Right ventricle myocardium inferior (tissue), 1 donor: Measurements from ENCODE around the gene CRTAC1. TPM values are rescaled to one million over a fixed set of nuclear protein-coding genes. Genes with fewer than 3 reads are reported as not detected.
"Not testable (repeated sequence)": the region's sequence is repeated elsewhere in the genome, so short reads cannot be mapped to it uniquely, and the experiment has no call there.

ENCODE experiments used
- ATAC-seq: fragments of 200-7000 bp; cut with Tn5 transposase; one replicate; pipeline ENCODE4 v1.9.1; 2020; ENCODE audit warnings: mild to moderate bottlenecking, moderate library complexity
- DNase-seq: peaks from one replicate; pipeline ENCODE4 v3.0.0; 2021; ENCODE audit errors: missing footprints
- intact Hi-C: fragments of 100-400 bp; cut with DNase I; formaldehyde crosslinking; loops from one replicate; pipeline ENCODE4 v1.11.0; 2022
- total RNA-seq: library from RNA; stranded (reverse); fragmentation: NEBNext Ultra II Directional; extraction: Animal tissue kit (Norgen Biotek cat#: 25700); gene quantifications from one replicate; pipeline ENCODE4 v1.2.1, GENCODE V29; 2021
- donor health status: DM: no; HTN: yes; CAD: no; lungs with severe emphysema.

CRTAC1 gene
- total RNA-seq, 1 donor from 2014 or later, result 1.5 TPM

DNA sequence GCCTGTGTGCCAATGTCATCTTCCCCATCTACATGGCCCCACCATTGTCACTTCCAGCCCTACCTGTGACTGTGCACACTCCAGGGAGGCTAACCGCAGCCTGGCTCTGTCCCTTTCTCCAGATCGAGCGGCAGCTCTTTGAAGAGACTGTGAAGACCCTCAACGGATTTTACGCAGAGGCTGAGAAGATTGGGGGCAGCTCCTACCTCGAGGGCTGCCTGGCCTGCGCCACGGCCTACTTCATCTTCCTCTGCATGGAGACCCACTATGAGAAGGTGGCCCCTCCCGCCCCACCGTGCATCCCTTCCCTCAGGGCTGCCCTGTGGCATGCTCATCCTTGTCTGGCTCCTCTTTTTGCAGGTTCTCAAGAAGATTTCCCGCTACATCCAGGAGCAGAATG, 166.6 kb downstream of the CRTAC1 start:
- intact Hi-C loops, result no loop called here
- ATAC-seq, result no peak
- no peak for DNase-seq

- no peak for ATAC-seq
- intact Hi-C loops, result no loop called here
- no peak for DNase-seq
Measured at GRCh38 chr10:97861924-97862323, 168.5 kb downstream of the CRTAC1 start.

DNA sequence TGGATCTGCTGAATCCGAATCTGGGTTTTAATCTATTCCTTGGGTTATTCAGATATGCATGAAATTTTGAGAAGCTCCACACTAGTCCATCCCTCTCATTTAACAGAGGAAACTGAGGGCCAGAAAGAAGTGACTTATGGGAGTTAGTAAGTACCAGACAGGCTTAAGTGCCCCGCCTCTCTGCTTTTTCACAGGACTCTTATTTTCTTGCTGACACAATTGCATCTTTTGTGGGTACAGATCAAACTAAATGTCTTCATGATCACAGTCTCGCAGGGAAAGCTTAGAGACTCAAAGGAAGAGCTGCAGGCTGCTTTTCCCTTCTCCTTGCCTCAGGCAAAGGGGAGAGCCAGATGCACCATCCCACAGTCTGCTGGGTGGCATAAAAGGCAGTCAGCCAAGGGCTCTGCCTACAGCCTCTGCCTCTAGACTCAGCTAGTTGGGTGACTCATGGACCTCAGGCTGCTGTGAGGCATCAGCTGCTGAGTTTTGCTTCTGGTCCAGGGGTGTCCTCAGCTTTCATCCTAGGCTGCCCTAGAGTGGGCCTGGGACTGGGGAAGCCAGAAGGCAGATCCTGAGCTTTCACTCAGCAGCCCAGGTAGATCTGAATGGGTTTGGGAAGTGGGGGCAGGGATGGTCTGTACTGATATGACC, 169.2 kb downstream of the CRTAC1 start:
- DNase-seq (no peak), ATAC-seq (no peak)
- intact Hi-C loops, result no loop called here

DNA sequence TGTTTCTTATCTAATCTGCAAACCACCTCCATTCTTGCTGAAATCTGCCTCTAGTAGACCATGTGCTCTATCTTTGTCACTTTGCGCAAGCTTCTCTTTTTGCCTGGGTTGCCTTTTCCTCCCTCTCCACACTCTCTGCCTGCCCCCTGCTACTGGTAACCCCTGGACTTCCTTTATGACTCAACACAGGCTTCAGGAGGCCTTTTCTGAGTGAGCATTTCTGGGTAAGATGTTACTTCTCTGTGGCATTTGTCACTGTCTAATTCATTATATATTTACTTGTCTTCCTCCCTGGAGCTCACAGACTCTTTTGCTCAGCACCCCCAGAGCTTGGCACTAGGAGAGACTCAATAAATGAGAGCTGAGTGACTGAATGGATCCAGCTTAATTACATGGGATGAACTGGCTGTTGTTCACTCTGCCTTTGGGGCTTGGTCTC, 172.4 kb downstream of the CRTAC1 start:
- DNase-seq, result no peak
- intact Hi-C loops, result no loop called here
- no peak for ATAC-seq

DNA sequence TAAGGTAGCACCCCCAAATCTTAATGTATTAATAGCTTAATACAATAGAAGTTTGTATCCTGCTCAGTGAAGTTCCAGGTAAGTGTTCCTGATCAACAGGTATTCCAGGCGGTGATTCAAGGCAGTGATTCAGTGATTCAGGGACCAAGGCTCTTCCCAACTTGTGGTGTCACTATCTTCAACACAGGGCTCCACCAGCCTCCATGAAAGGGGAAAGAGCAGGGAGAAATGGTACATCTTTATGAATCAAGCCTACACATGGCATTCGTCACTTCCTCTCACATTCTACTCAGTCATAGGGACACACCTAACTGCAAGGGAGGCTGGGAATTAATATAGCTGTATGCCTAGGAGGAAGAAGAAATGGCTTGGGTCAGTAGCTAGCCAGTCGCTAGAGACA, 175.7 kb downstream of the CRTAC1 start:
- DNase-seq (no peak), ATAC-seq (no peak)
- intact Hi-C loops, result no loop called here

DNA sequence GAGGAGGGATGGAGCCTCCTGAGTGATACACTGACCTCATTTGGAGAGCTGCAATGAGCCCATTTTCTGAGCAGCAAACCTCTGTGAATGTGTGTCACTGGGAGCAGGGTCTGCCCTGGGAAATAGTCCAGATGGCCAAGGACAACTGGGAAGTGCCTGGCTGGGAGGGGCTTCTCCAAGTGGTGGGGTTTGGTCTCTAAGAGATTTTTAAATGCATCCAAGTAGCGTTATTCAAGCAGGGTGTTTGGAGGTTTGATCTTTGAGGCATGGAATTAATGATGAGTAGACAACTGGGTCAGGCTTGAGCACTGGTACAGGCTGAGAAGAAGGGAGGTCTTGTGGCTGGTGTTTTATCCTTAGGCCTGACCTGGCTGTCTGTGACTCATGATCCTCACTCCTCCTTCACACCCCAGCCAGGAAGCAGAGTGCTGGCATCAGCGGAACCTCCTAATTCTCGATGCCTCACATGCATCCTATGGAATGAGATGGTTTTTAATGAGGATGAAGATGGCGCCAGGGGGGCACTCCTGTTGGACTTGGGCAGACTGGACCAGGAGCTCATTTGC, 177.5 kb downstream of the CRTAC1 start:
- DNase-seq (no peak), ATAC-seq (no peak)
- intact Hi-C loops, result no loop called here

- no peak for ATAC-seq
- intact Hi-C loops, result no loop called here
- DNase-seq, result no peak
Measured at GRCh38 chr10:97852277-97852676, 178.1 kb downstream of the CRTAC1 start.

- no peak for ATAC-seq
- intact Hi-C loops, result no loop called here
- no peak for DNase-seq
Measured at GRCh38 chr10:97851341-97852001, 178.9 kb downstream of the CRTAC1 start.

- intact Hi-C loops, result no loop called here
- ATAC-seq, result no peak
- DNase-seq, result no peak
Measured at GRCh38 chr10:97850446-97850845, 180.0 kb downstream of the CRTAC1 start.

DNA sequence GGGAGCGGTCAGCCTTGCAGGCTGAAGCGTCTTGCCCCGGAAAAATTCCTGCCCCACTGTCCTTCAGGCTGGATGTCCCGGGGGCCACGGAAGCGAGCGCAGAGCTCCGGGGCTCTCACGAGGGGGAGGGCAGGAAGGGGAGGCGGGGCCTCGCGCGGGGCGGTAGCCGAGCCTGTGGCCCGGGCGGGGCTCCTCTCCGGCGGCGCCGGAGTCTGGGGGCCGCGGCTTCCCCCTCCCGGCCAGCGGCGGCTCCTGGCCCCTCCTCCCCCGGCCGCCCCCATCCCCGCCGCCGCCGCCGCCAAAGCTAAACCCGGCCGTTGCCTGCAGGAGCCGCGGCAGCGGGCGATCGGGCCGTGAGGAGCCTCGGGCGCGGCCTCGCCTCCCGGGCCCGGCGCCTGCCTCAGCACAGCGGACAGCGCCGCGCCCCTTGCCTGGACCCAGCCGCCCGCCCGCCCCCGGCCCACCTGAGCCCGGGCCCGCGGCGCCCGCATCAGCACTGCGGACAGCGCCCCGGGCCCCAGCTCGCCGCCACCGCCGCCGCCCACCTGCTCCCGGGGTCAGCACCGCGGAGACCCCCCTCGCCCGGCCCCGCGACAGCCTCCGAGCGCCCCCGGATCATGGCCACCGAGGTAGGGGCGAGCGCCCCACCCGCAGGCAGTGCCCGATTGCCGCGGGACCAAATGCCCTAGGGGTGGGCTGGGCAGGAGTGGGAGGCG, 180.6 kb downstream of the CRTAC1 start, which contains the start of gene GOLGA7B:
Gene GOLGA7B, plus strand, starts transcription at position 157 of the 716 bp plus-strand sequence. Its CDS starts 461 bp downstream, at position 618.
- DNase-seq (no peak), ATAC-seq (peak; percentile 63)
- intact Hi-C loops, result no loop called here

DNA sequence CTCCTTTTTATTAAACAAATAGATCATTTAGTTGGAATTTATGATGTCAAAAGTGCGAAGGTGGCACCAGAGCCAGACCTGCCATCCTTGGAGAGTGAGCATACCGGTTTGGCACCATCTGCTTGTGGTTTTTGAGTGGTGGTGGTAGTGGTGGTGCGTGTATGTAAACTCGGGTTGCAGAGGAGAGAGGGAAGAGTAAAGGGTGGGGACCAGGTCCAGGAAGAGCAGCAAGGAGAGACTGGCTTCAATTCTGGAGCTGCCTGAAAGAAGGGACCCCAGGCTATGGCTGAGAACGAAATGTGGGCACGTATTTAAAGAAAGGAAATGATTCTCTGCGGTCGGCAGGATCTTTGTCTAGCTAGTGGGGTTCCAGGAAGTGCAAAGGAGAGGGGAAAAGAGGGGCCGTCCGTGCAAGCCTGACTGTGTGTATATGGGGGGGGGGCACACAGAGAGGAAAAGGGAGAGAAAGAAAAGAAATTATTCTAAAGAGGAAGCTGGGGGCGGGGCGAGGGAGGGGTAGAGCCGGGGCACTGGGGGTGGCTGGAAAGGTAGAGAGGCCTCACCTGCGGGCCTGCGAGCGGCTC, 181.2 kb downstream of the CRTAC1 start:
- DNase-seq, result no peak
- intact Hi-C loops, result no loop called here
- ATAC-seq, result no peak

GRCh38 chr10:97844678-97845077, 185.7 kb downstream of the CRTAC1 start:
- ATAC-seq (no peak), DNase-seq (no peak)
- intact Hi-C loops, result no loop called here

GRCh38 chr10:97843972-97844371, 186.4 kb downstream of the CRTAC1 start:
- intact Hi-C loops, DNase-seq: not testable (repeated sequence)

GRCh38 chr10:97843281-97843671, 187.1 kb downstream of the CRTAC1 start:
- intact Hi-C loops, result no loop called here
- DNase-seq (no peak), ATAC-seq (no peak)

More at GRCh38 chr10:97843972-97844371, 186.4 kb downstream of the CRTAC1 start:
- ATAC-seq, result not testable (repeated sequence)

GRCh38 chr10:97842656-97843280, 187.7 kb downstream of the CRTAC1 start:
- DNase-seq, result no peak
- ATAC-seq, result no peak
- intact Hi-C loops, result no loop called here

DNA sequence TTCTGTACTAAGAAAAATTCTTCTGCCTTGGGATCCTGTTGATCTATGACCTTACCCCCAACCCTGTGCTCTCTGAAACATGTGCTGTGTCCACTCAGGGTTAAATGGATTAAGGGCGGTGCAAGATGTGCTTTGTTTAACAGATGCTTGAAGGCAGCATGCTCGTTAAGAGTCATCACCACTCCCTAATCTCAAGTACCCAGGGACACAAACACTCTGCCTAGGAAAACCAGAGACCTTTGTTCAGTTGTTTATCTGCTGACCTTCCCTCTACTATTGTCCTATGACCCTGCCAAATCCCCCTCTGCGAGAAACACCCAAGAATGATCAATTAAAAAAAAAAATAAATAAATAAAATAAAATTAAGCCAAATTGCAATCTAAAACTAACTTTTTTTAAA, 188.3 kb downstream of the CRTAC1 start:
- DNase-seq, ATAC-seq, intact Hi-C loops: not testable (repeated sequence)

- DNase-seq, intact Hi-C loops, ATAC-seq: not testable (repeated sequence)
Measured at GRCh38 chr10:97841166-97841565, 189.3 kb downstream of the CRTAC1 start.

DNA sequence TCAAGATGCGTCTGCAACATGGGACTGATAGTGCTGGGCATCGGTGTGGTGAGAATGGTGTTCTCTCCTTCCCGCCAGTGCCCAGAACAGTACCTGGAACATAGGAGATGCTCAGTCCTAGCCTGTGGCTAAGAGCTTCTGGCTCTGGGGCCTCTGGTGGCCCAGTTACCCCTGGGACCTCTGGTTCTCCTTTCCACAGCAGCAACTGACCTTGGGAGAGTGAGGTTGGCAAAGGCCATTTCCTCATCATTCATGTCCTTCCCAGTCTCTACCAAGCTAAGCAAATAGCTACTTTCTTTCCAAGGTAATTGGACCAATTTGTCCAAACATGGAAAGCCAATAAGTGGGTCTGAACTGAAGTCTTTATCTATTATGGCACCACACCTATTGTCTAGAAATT, 192.3 kb downstream of the CRTAC1 start:
- intact Hi-C loops, result no loop called here
- ATAC-seq (no peak), DNase-seq (no peak)

DNA sequence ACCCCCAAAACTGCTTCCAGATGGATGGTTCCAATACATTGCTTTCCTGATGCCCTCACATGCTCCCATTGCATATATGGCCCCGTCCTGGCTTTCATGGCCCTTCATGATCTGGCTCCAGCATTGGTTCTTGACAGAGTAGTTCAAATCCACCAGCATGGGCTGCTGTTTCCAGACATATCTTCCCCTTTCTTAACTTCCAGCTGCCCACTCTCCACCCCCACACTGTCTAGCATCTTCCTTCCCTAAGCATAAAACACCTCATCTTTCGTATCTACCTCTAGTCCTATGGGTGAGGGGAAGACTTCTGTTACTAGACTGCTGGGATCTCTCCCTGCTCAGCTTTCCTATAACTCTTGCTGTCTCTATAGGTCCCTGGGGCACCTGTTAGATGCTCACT, 194.0 kb downstream of the CRTAC1 start:
- ATAC-seq (no peak), DNase-seq (no peak)
- intact Hi-C loops, result no loop called here
